Globus pallidus (tissue), 1 donor: ENCODE results near the gene OBSL1.

Source experiments
- DNase-seq: peaks from one replicate; pipeline ENCODE4 v3.0.0-alpha.2; 2015; ENCODE audit warnings: low spot score

OBSL1 gene

DNA sequence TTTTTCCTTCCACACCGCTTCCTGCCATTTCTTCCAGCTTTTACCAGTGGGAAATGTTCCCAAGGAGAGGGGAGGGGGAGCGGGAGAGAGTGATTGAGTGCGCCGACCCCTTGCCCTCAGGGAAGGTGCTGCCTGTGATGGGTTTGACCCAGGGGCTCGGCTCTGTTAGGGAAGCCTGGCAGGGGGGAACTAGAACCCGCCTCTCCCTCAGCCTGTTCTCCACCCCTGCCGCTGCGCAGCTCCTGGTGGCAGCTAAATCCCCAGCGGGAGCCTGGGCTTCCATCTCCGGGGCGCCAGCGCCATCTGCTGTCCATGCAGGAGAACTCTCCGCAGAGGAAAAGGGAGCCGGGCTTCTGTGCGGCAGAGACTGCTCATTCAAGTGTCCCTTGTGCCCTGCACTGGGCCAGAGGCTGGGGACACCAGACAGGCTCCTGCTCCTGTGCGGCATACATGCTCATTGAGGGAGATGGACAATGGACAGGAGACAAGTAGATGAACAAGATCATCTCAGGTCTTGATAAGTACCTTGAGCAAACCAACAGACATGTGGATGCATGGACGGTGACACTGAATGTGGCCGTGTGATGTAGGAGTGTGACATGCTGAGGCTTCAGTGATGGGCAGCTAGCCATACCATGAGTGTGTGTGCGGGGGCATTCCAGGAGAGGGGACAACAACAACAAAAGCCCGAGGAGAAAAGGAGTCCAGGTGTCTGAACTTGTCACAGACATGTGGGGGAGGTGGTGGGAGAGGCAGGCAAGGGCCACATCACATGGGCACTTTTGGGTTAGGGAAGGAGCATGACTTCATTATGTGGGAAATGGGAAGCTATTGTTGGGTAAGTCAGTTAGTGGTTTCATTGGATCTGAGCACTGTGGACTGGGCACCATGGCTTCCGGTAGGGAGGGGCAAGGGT is 41.0 kb downstream of the OBSL1 start:
- DNase-seq = peak; percentile 82

GRCh38 chr2:219527472-219527871 is 43.9 kb downstream of the OBSL1 start:
- DNase-seq = no peak

DNA sequence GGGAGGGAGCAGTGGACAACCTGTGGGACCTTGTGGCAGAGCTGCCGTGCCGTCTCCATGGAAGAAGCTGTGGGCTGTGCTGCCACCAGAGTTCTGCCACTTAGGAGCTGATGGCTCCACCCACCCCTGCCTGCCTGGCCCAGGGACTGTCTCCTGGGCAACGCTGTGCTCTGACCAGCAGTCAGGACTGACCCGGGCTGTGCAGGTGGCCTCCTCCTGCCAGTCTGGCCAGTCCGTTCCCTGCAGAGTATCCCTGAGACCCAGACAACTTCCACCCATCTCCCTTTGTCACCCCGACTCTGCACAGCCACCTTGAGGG is 44.3 kb downstream of the OBSL1 start:
- DNase-seq = no peak

GRCh38 chr2:219526320-219527075 is 44.8 kb downstream of the OBSL1 start:
- no peak for DNase-seq

DNA sequence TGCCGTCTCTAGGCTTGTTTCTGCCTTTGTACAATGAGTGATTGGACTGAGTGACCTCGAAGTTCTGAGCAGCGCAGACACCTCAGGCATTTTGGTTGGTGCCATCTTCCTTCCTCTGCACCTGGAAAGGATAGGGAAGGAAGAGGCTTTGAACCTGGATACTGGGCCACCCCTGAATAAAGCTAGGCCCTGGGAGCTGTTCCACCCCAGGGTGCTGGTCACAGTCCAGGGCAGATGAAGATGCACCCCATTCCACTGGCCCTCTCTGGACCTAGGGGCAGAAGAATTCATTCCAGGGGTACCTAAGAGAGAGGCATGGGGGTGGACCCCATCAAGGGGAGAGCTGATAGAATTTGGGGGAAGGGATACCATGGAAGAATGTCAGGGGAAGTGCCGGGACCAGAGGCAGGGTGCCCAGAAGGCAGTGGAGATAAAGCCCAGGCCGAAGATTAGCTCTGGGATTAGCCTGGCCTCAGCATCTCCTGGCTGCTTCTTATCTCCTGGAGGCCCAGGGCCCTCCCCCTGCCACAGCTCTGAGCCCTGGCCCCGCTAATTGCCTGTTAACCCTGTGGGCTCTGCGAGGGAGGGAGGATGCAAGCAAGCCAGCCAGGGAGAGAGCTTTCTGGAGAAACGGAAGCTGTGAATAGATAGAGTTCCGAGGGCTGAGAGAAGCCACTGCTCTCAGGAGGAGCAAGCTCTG is 45.7 kb downstream of the OBSL1 start:
- DNase-seq = no peak

- DNase-seq = no peak
Observed at GRCh38 chr2:219524817-219525216, 46.5 kb downstream of the OBSL1 start.

- no peak for DNase-seq
Observed at GRCh38 chr2:219523031-219523671, 48.2 kb downstream of the OBSL1 start.

GRCh38 chr2:219522111-219523030 is 49.0 kb downstream of the OBSL1 start:
- no peak for DNase-seq

GRCh38 chr2:219521066-219521880 is 50.1 kb downstream of the OBSL1 start:
- DNase-seq = no peak

- DNase-seq = no peak
Observed at GRCh38 chr2:219520079-219520478, 51.3 kb downstream of the OBSL1 start.

DNA sequence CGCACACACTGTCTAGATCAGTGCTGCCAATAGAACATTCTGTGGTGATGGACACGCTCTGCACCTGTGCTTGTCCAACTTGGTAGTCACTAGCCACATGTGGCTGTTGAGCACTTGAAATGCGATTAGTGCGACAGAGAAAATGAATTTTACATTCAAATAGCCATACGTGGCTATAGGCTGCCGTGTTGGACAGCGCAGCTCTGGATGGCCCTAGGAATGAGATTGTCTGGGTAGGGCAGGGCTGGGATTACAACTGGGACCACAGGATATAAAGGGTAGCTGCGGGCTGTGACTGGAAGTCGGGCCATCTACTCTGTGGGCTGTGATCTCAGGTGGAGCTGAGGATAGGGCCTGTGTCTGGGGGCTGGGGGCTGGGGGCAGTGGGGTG is 51.8 kb downstream of the OBSL1 start:
- no peak for DNase-seq

- no peak for DNase-seq
Observed at GRCh38 chr2:219517954-219518778, 53.2 kb downstream of the OBSL1 start.

- DNase-seq = no peak
Observed at GRCh38 chr2:219516888-219517287, 54.5 kb downstream of the OBSL1 start.

GRCh38 chr2:219515874-219516629 is 55.3 kb downstream of the OBSL1 start:
- DNase-seq = no peak

- DNase-seq = no peak
Observed at GRCh38 chr2:219514836-219515235, 56.5 kb downstream of the OBSL1 start.

DNA sequence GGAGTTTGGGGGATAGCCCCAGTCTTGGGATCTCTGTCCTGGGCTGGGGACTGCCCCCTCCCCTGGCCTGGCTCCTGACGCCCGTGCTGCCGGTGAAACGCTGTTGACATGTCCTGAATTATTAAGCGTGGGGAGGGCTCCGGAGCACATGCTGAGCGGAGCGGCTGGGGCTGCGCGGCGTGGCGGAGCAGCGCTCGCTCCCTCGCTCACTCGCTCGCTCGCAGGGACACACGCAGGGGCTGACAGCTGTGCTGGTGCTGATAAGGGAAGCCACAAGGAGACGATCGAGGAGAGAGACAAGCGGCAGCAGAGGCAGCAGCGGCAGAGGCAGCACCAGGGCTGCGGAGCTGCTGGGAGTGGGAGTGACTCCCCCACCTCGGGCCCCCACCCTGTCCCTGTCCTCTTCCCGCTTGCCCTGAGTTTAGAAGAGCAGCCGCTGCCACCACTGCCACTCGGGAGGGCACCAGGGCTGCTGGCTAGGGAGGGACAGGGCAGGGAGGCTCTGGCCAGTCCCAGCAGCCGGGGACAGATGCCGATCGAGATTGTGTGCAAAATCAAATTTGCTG is 57.1 kb downstream of the OBSL1 start, which contains the start of gene ASIC4:
TSS of gene ASIC4 (plus strand) at position 287 of the 566 bp plus-strand sequence. CDS start at position 530, 243 bp downstream.
- DNase-seq = no peak

- DNase-seq = no peak
Observed at GRCh38 chr2:219513787-219514186, 57.6 kb downstream of the OBSL1 start.
